K562 (cell line): ENCODE measurements around the gene CACNA1I. TPM values are rescaled to one million over a fixed set of nuclear protein-coding genes. Genes with fewer than 3 reads are reported as not detected.

Experiments
- BRF1 ChIP-seq: IDR thresholded peaks from 3 replicates; pipeline ENCODE4 v1.6.1; 2011; ENCODE audit warnings: borderline replicate concordance, mild to moderate bottlenecking; ENCODE audit not compliant: insufficient read length; ENCODE audit errors: extremely low read depth
- CBFB ChIP-seq: sonication (generic); formaldehyde crosslinking; IDR thresholded peaks from 2 replicates; pipeline ENCODE4 v1.4.0; 2020; ENCODE audit warnings: mild to moderate bottlenecking, missing genetic modification reagents
- CREB5 ChIP-seq: fragments of 250-450 bp; sonication (Bioruptor Pico); IDR thresholded peaks from 2 replicates; pipeline ENCODE4 v1.5.0; 2020; ENCODE audit warnings: mild to moderate bottlenecking
- DPF2 ChIP-seq: fragments of 450-650 bp; IDR thresholded peaks from 2 replicates; pipeline ENCODE4 v1.6.1; 2016
- KLF6 ChIP-seq: fragments of 250-450 bp; sonication (Bioruptor Pico); IDR thresholded peaks from 2 replicates; pipeline ENCODE4 v1.4.0; 2020; ENCODE audit warnings: mild to moderate bottlenecking, moderate library complexity, borderline replicate concordance
- POLR2AphosphoS2 ChIP-seq: IDR thresholded peaks from 2 replicates; pipeline ENCODE4 v1.6.1; 2012; ENCODE audit warnings: low read length, improper control_type of control experiment
- SMAD3 ChIP-seq: fragments of 450-650 bp; formaldehyde crosslinking; conservative IDR thresholded peaks from 2 replicates; pipeline ENCODE4 v1.4.0; 2020; ENCODE audit warnings: mild to moderate bottlenecking
- ZBTB7A ChIP-seq: IDR thresholded peaks from 2 replicates; pipeline ENCODE4 v1.6.1; 2011; ENCODE audit warnings: low read depth, mild to moderate bottlenecking, low read length, moderate library complexity, borderline replicate concordance; ENCODE audit not compliant: control insufficient read depth
- ZNF431 ChIP-seq: sonication (generic); formaldehyde crosslinking; IDR thresholded peaks from 2 replicates; pipeline ENCODE4 v1.8.0; 2022; ENCODE audit warnings: mild to moderate bottlenecking, missing genetic modification reagents
- ZNF551 ChIP-seq: fragments of 250-450 bp; sonication (Bioruptor Pico); IDR thresholded peaks from 2 replicates; pipeline ENCODE4 v1.5.0; 2021; ENCODE audit warnings: mild to moderate bottlenecking, moderate library complexity
- ZNF780A ChIP-seq: fragments of 250-450 bp; sonication (Bioruptor Pico); IDR thresholded peaks from 2 replicates; pipeline ENCODE4 v1.5.0; 2021; ENCODE audit warnings: mild to moderate bottlenecking
- polyA plus RNA-seq, 8 experiments: library from polyadenylated mRNA; depleted of rRNA in 4 of 8; stranded (reverse) in 5 of 8; unstranded in 3 of 8; fragments of >200 nt; fragmentation: Nextera tagmentation in 2 of 8; fragmentation: Illumina TruSeq in 1 of 8; extraction: Ambion mirVana in 2 of 8; extraction: Trizol in 1 of 8; gene quantifications; 2 replicates each; pipeline versions ENCODE4 v1.2.1 to v1.2.3, GENCODE V29; 2011 to 2014; ENCODE audit warnings: inconsistent platforms in 1 of 8, missing spikeins in 1 of 8
- total RNA-seq, 7 experiments: library from RNA; depleted of rRNA in 6 of 7; stranded (reverse); fragments of >200 nt in 6 of 7; fragmentation: Illumina TruSeq in 2 of 7; extraction: Trizol in 2 of 7; gene quantifications; 2 replicates each; pipeline versions ENCODE4 v1.2.1 to v1.2.3, GENCODE V29; 2011 to 2021; ENCODE audit warnings: low replicate concordance in 1 of 7
- TF ChIP-seq, protein P1 (sequence below): fragments of 450-650 bp; IDR thresholded peaks from 2 replicates; pipeline ENCODE4 v1.6.1; 2014; ENCODE audit warnings: low read depth, mild to moderate bottlenecking, moderate library complexity, borderline replicate concordance
- TF ChIP-seq, protein P2 (sequence below): fragments of 450-650 bp; IDR thresholded peaks from 2 replicates; pipeline ENCODE4 v1.6.1; 2016; ENCODE audit warnings: mild to moderate bottlenecking, moderate library complexity

CACNA1I gene
- total and polyA plus RNA-seq, 9 of the 15 experiments (the other 6 are each of a cell fraction or from before 2014, with no cell fraction given) = 0.01 to 0.79 (median 0.32) TPM; not detected in 1

- TF ChIP-seq, protein P1, sequence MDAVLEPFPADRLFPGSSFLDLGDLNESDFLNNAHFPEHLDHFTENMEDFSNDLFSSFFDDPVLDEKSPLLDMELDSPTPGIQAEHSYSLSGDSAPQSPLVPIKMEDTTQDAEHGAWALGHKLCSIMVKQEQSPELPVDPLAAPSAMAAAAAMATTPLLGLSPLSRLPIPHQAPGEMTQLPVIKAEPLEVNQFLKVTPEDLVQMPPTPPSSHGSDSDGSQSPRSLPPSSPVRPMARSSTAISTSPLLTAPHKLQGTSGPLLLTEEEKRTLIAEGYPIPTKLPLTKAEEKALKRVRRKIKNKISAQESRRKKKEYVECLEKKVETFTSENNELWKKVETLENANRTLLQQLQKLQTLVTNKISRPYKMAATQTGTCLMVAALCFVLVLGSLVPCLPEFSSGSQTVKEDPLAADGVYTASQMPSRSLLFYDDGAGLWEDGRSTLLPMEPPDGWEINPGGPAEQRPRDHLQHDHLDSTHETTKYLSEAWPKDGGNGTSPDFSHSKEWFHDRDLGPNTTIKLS = no peak
- TF ChIP-seq ZNF431 (CRISPR knock-in tag) (no peak), SMAD3 (peak; percentile 75; the same call in 1 of the 2 replicates), CREB5 (CRISPR knock-in tag) (no peak), KLF6 (CRISPR knock-in tag) (no peak), ZBTB7A (no peak), ZNF780A (CRISPR knock-in tag) (no peak), BRF1 (no peak), ZNF551 (CRISPR knock-in tag) (0 out of 2 replicates have a peak, but pooled peaks have one; percentile 50), CBFB (no peak), POLR2AphosphoS2 (peak; percentile 97), DPF2 (no peak)
- TF ChIP-seq, protein P2, sequence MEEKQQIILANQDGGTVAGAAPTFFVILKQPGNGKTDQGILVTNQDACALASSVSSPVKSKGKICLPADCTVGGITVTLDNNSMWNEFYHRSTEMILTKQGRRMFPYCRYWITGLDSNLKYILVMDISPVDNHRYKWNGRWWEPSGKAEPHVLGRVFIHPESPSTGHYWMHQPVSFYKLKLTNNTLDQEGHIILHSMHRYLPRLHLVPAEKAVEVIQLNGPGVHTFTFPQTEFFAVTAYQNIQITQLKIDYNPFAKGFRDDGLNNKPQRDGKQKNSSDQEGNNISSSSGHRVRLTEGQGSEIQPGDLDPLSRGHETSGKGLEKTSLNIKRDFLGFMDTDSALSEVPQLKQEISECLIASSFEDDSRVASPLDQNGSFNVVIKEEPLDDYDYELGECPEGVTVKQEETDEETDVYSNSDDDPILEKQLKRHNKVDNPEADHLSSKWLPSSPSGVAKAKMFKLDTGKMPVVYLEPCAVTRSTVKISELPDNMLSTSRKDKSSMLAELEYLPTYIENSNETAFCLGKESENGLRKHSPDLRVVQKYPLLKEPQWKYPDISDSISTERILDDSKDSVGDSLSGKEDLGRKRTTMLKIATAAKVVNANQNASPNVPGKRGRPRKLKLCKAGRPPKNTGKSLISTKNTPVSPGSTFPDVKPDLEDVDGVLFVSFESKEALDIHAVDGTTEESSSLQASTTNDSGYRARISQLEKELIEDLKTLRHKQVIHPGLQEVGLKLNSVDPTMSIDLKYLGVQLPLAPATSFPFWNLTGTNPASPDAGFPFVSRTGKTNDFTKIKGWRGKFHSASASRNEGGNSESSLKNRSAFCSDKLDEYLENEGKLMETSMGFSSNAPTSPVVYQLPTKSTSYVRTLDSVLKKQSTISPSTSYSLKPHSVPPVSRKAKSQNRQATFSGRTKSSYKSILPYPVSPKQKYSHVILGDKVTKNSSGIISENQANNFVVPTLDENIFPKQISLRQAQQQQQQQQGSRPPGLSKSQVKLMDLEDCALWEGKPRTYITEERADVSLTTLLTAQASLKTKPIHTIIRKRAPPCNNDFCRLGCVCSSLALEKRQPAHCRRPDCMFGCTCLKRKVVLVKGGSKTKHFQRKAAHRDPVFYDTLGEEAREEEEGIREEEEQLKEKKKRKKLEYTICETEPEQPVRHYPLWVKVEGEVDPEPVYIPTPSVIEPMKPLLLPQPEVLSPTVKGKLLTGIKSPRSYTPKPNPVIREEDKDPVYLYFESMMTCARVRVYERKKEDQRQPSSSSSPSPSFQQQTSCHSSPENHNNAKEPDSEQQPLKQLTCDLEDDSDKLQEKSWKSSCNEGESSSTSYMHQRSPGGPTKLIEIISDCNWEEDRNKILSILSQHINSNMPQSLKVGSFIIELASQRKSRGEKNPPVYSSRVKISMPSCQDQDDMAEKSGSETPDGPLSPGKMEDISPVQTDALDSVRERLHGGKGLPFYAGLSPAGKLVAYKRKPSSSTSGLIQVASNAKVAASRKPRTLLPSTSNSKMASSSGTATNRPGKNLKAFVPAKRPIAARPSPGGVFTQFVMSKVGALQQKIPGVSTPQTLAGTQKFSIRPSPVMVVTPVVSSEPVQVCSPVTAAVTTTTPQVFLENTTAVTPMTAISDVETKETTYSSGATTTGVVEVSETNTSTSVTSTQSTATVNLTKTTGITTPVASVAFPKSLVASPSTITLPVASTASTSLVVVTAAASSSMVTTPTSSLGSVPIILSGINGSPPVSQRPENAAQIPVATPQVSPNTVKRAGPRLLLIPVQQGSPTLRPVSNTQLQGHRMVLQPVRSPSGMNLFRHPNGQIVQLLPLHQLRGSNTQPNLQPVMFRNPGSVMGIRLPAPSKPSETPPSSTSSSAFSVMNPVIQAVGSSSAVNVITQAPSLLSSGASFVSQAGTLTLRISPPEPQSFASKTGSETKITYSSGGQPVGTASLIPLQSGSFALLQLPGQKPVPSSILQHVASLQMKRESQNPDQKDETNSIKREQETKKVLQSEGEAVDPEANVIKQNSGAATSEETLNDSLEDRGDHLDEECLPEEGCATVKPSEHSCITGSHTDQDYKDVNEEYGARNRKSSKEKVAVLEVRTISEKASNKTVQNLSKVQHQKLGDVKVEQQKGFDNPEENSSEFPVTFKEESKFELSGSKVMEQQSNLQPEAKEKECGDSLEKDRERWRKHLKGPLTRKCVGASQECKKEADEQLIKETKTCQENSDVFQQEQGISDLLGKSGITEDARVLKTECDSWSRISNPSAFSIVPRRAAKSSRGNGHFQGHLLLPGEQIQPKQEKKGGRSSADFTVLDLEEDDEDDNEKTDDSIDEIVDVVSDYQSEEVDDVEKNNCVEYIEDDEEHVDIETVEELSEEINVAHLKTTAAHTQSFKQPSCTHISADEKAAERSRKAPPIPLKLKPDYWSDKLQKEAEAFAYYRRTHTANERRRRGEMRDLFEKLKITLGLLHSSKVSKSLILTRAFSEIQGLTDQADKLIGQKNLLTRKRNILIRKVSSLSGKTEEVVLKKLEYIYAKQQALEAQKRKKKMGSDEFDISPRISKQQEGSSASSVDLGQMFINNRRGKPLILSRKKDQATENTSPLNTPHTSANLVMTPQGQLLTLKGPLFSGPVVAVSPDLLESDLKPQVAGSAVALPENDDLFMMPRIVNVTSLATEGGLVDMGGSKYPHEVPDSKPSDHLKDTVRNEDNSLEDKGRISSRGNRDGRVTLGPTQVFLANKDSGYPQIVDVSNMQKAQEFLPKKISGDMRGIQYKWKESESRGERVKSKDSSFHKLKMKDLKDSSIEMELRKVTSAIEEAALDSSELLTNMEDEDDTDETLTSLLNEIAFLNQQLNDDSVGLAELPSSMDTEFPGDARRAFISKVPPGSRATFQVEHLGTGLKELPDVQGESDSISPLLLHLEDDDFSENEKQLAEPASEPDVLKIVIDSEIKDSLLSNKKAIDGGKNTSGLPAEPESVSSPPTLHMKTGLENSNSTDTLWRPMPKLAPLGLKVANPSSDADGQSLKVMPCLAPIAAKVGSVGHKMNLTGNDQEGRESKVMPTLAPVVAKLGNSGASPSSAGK = no peak
Measured at GRCh38 chr22:39522567-39523300, 47.8 kb upstream of the CACNA1I start (continued).
